Smooth muscle cell (in vitro differentiated cells): Measurements from ENCODE around the gene MAN1C1. TPM values are rescaled to one million over a fixed set of nuclear protein-coding genes. Genes with fewer than 3 reads are reported as not detected.

Source experiments
- DNase-seq: peaks from one replicate; lab custom pipeline; 2025; ENCODE audit not compliant: unreplicated experiment; lab: John Stamatoyannopoulos, UW
- H2AFZ ChIP-seq: fragments of 200-600 bp; sonication (generic); 2 replicates; pipeline ENCODE4 v1.6.0; 2016; ENCODE audit warnings: antibody characterized with exemption, low read depth, mild to moderate bottlenecking
- H3F3A ChIP-seq: fragments of 200-600 bp; sonication (generic); 2 replicates; pipeline ENCODE4 v1.6.0; 2017; ENCODE audit warnings: antibody characterized with exemption, low read depth
- H3K27ac ChIP-seq: fragments of 200-600 bp; sonication (generic); 2 replicates; pipeline ENCODE4 v1.5.1; 2016; ENCODE audit warnings: low read depth, mild to moderate bottlenecking
- H3K27me3 ChIP-seq: fragments of 200-600 bp; sonication (generic); 2 replicates; pipeline ENCODE4 v1.6.1; 2016; ENCODE audit warnings: low read depth, mild to moderate bottlenecking
- H3K36me3 ChIP-seq: fragments of 200-600 bp; sonication (generic); 2 replicates; pipeline ENCODE4 v1.5.1; 2016; ENCODE audit warnings: low read depth
- H3K4me1 ChIP-seq: fragments of 200-600 bp; sonication (generic); 2 replicates; pipeline ENCODE4 v1.5.1; 2016; ENCODE audit warnings: low read depth
- H3K4me2 ChIP-seq: fragments of 200-600 bp; sonication (generic); 2 replicates; pipeline ENCODE4 v1.6.0; 2016; ENCODE audit warnings: mild to moderate bottlenecking
- H3K4me3 ChIP-seq: fragments of 200-600 bp; sonication (generic); 2 replicates; pipeline ENCODE4 v1.5.1; 2016; ENCODE audit warnings: mild to moderate bottlenecking
- H3K79me2 ChIP-seq: fragments of 200-600 bp; sonication (generic); 2 replicates; pipeline ENCODE4 v1.6.0; 2016; ENCODE audit warnings: low read depth, mild to moderate bottlenecking
- H3K9ac ChIP-seq: fragments of 200-600 bp; sonication (generic); 2 replicates; pipeline ENCODE4 v1.6.0; 2016; ENCODE audit warnings: low read depth
- H3K9me3 ChIP-seq: fragments of 200-600 bp; sonication (generic); replicated peaks from 2 replicates; pipeline ENCODE4 v1.5.1; 2016; ENCODE audit warnings: low read depth
- H4K20me1 ChIP-seq: fragments of 200-600 bp; sonication (generic); 2 replicates; pipeline ENCODE4 v1.6.0; 2016; ENCODE audit warnings: low read depth
- WGBS: methylation state at CpG from one replicate; pipeline ENCODE4 v1.1.7; 2016; ENCODE audit warnings: low lambda C conversion rate; 5-methylcytosine and 5-hydroxymethylcytosine counted together
- polyA plus RNA-seq: library from polyadenylated mRNA; unstranded; fragments of >200 nt; fragmentation: Nextera tagmentation; extraction: Ambion mirVana; gene quantifications from 2 replicates; pipeline ENCODE4 v1.2.1, GENCODE V29; 2016
- total RNA-seq: library from RNA; depleted of rRNA; stranded (reverse); fragments of >200 nt; gene quantifications from 2 replicates; pipeline ENCODE4 v1.2.3, GENCODE V29; 2014
- TF ChIP-seq, protein P1 (sequence below): fragments of 200-600 bp; sonication (generic); IDR thresholded peaks from 2 replicates; pipeline ENCODE4 v1.5.1; 2017; ENCODE audit warnings: borderline replicate concordance, mild to moderate bottlenecking, antibody characterized with exemption; ENCODE audit not compliant: insufficient read depth, poor library complexity, severe bottlenecking

Gene MAN1C1
- total and polyA plus RNA-seq, 2 experiments from 2014 or later = 4.4 to 10.5 TPM

- Histone ChIP-seq H3K27ac (no peak overlapping the region), H3K9ac (no peak overlapping the region), H3K27me3 (no peaks in the 10 kb centered on the region), H3K9me3 (no peaks in the 10 kb centered on the region), H3K4me1 (peaks cover 18% of the 10 kb centered on the region), H3K79me2 (peaks cover 13% of the 10 kb centered on the region), H3K4me3 (peak overlapping the region; percentile 48), H3K4me2 (peak overlapping the region; percentile 81), H3K36me3 (no peaks in the 10 kb centered on the region), H4K20me1 (peaks cover 22% of the 10 kb centered on the region), H2AFZ (peak overlapping the region; percentile 74), H3F3A (peaks cover 9% of the 10 kb centered on the region)
- 50% methylated on average over 12 of the region's 12 CpGs for WGBS
- TF ChIP-seq, protein P1, sequence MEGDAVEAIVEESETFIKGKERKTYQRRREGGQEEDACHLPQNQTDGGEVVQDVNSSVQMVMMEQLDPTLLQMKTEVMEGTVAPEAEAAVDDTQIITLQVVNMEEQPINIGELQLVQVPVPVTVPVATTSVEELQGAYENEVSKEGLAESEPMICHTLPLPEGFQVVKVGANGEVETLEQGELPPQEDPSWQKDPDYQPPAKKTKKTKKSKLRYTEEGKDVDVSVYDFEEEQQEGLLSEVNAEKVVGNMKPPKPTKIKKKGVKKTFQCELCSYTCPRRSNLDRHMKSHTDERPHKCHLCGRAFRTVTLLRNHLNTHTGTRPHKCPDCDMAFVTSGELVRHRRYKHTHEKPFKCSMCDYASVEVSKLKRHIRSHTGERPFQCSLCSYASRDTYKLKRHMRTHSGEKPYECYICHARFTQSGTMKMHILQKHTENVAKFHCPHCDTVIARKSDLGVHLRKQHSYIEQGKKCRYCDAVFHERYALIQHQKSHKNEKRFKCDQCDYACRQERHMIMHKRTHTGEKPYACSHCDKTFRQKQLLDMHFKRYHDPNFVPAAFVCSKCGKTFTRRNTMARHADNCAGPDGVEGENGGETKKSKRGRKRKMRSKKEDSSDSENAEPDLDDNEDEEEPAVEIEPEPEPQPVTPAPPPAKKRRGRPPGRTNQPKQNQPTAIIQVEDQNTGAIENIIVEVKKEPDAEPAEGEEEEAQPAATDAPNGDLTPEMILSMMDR = no peak
- no peak for DNase-seq
Observed at GRCh38 chr1:25799352-25799934, 182.9 kb downstream of the MAN1C1 start.

GRCh38 chr1:25799935-25800702, 183.5 kb downstream of the MAN1C1 start, which contains the start of gene SELENON:
TSS of gene SELENON (plus strand) at chr1:25800193. CDS start at chr1:25800231, 38 bp downstream.
- peak within 1 kb of the TSS; percentile 97 for H3K4me2 ChIP-seq
- WGBS = 2% methylated on average over 16 of the region's 91 CpGs
- peaks cover 17% of the 10 kb centered on the region for H4K20me1 ChIP-seq
- no peaks in the 10 kb centered on the region for H3K9me3 ChIP-seq
- TF ChIP-seq, protein P1 = no peak
- H3F3A ChIP-seq = peaks cover 9% of the 10 kb centered on the region
- no peak within 1 kb of the TSS for H3K27ac ChIP-seq
- H3K36me3 ChIP-seq = no peaks in the 10 kb centered on the region
- no peaks in the 10 kb centered on the region for H3K27me3 ChIP-seq
- peaks cover 18% of the 10 kb centered on the region for H3K4me1 ChIP-seq
- peak within 1 kb of the TSS; percentile 60 for H3K4me3 ChIP-seq
- H3K79me2 ChIP-seq = peaks cover 13% of the 10 kb centered on the region
- DNase-seq = peak; percentile 12
- H2AFZ ChIP-seq = peak within 1 kb of the TSS; percentile 74
- H3K9ac ChIP-seq = no peak within 1 kb of the TSS

DNA sequence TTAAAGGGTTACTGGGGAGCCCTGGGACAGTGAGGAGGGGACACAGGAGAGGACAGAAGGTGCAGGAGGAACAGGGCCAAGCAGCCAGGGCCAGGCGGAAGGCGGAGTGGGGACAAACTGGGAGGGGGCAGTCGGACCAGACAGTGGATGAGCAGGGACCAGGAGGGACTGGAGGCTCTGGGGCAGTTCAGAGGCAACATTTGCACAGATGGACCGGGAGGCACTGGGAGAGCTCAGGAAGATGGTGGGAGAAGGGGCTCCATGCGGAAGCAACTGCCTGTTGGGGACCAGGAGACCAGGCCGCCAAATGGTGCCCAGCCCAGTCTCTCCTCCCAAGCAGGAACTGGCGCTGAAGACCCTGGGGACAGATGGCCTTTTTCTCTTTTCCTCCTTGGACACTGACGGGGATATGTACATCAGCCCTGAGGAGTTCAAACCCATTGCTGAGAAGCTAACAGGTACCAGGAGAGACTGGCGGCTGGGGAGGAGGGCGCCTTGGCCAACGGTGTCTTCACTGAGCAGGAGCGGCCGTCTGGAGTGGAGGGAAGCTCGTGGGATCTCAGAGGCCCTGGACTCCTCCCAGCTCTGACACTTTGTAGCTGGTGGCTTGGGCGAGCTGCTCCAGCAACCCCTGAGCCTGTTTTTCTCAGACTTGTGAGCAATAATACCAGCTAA, 184.2 kb downstream of the MAN1C1 start:
- Histone ChIP-seq H3F3A (peaks cover 5% of the 10 kb centered on the region), H2AFZ (peak overlapping the region; percentile 40), H3K27ac (no peak overlapping the region), H3K79me2 (peaks cover 13% of the 10 kb centered on the region), H3K27me3 (no peaks in the 10 kb centered on the region), H3K36me3 (no peaks in the 10 kb centered on the region), H3K4me2 (peak overlapping the region; percentile 97), H3K4me3 (peak overlapping the region; percentile 60), H3K4me1 (peaks cover 18% of the 10 kb centered on the region), H3K9ac (no peak overlapping the region), H4K20me1 (peaks cover 13% of the 10 kb centered on the region), H3K9me3 (no peaks in the 10 kb centered on the region)
- 65% methylated on average over 15 of the region's 15 CpGs for WGBS
- TF ChIP-seq, protein P1 = no peak
- no peak for DNase-seq
